Neuron (in vitro differentiated cells): ENCODE data around the gene MAN2A1.

ENCODE experiments used
- H2AFZ ChIP-seq: one replicate; pipeline ENCODE4 v1.6.1; 2013; ENCODE audit warnings: low read depth, mild to moderate bottlenecking, inconsistent platforms, low read length, moderate library complexity
- H3K27me3 ChIP-seq: one replicate; pipeline ENCODE4 v1.6.1; 2013; ENCODE audit warnings: low read length; ENCODE audit not compliant: insufficient read depth
- H3K36me3 ChIP-seq: one replicate; pipeline ENCODE4 v1.6.1; 2013; ENCODE audit warnings: low read length; ENCODE audit not compliant: insufficient read depth
- H3K4me1 ChIP-seq: one replicate; pipeline ENCODE4 v1.6.1; 2013; ENCODE audit warnings: low read length; ENCODE audit not compliant: insufficient read depth
- H3K4me3 ChIP-seq: 2 replicates; pipeline ENCODE4 v1.5.1; 2013; ENCODE audit warnings: mild to moderate bottlenecking, low read length, moderate library complexity
- H3K9me3 ChIP-seq: one replicate; pipeline ENCODE4 v1.6.1; 2013; ENCODE audit warnings: low read length

The MAN2A1 gene

DNA sequence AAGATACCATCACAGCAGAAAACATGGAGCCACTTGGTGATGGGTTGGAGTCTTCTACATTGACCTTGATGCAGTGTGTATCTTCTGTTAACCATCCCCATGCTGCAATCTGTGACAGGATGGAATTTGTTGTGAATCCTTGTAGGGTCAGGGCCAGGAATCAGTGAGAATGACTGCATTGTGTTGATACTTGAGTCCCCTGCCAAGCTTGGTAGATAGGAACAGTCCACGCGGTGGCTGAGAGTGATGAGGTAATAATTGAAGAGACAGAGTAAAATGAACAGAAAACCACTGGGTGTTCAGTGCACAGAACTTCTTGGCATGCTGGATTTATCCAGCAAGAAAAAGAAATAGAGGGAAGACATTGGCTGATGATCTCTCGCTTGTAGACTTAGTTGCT, 217.5 kb downstream of the MAN2A1 start:
- Histone ChIP-seq H2AFZ (no peak overlapping the region), H3K9me3 (no peaks in the 10 kb centered on the region), H3K4me1 (peaks cover 14% of the 10 kb centered on the region), H3K4me3 (no peak overlapping the region), H3K36me3 (no peaks in the 10 kb centered on the region), H3K27me3 (no peaks in the 10 kb centered on the region)

GRCh38 chr5:109907731-109908130, 218.0 kb downstream of the MAN2A1 start:
- H2AFZ ChIP-seq: no peak overlapping the region

DNA sequence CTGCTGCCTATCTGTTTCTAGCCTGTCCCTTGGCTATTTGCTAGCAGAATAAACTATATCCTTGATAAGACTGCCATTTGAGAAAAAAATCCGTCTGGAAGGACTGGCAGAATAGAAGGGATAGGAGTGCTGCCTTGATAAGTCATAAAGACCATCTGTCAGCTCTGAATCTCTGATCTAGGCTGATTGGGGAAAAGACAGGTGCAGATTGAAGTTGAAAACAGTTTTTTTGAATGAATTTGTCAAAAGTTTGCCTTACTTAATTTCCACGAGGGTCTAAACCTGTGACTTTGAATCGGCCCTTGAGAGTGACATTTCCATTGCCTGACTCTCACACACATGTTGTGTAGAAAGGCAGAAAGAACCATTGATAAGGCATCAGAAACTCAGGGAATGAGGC, 218.6 kb downstream of the MAN2A1 start:
- H2AFZ ChIP-seq: no peak overlapping the region
- H3K9me3 ChIP-seq: no peaks in the 10 kb centered on the region
- H3K27me3 ChIP-seq: no peaks in the 10 kb centered on the region
- no peaks in the 10 kb centered on the region for H3K36me3 ChIP-seq
- peaks cover 14% of the 10 kb centered on the region for H3K4me1 ChIP-seq
- H3K4me3 ChIP-seq: no peak overlapping the region

More at GRCh38 chr5:109907731-109908130, 218.0 kb downstream of the MAN2A1 start:
- H3K27me3 ChIP-seq: no peaks in the 10 kb centered on the region
- H3K36me3 ChIP-seq: no peaks in the 10 kb centered on the region
- no peak overlapping the region for H3K4me3 ChIP-seq
- H3K9me3 ChIP-seq: no peaks in the 10 kb centered on the region
- peaks cover 14% of the 10 kb centered on the region for H3K4me1 ChIP-seq

GRCh38 chr5:109910874-109911273, 221.1 kb downstream of the MAN2A1 start:
- no peaks in the 10 kb centered on the region for H3K27me3 ChIP-seq
- no peaks in the 10 kb centered on the region for H3K36me3 ChIP-seq
- H2AFZ ChIP-seq: no peak overlapping the region
- H3K9me3 ChIP-seq: no peaks in the 10 kb centered on the region
- H3K4me1 ChIP-seq: peaks cover 10% of the 10 kb centered on the region
- H3K4me3 ChIP-seq: no peak overlapping the region

- H3K27me3 ChIP-seq: no peaks in the 10 kb centered on the region
- H2AFZ ChIP-seq: no peak overlapping the region
- no peaks in the 10 kb centered on the region for H3K9me3 ChIP-seq
- H3K36me3 ChIP-seq: no peaks in the 10 kb centered on the region
- H3K4me3 ChIP-seq: no peak overlapping the region
- H3K4me1 ChIP-seq: peaks cover 5% of the 10 kb centered on the region
Measured at GRCh38 chr5:109911731-109912130, 222.0 kb downstream of the MAN2A1 start.

- Histone ChIP-seq H2AFZ (no peak overlapping the region), H3K9me3 (no peaks in the 10 kb centered on the region), H3K4me1 (no peaks in the 10 kb centered on the region), H3K36me3 (no peaks in the 10 kb centered on the region), H3K27me3 (no peaks in the 10 kb centered on the region), H3K4me3 (no peak overlapping the region)
Measured at GRCh38 chr5:109914906-109915305, 225.2 kb downstream of the MAN2A1 start.

GRCh38 chr5:109916481-109917153, 226.9 kb downstream of the MAN2A1 start:
- H3K4me1 ChIP-seq: no peaks in the 10 kb centered on the region
- no peaks in the 10 kb centered on the region for H3K27me3 ChIP-seq
- H3K36me3 ChIP-seq: no peaks in the 10 kb centered on the region

More at GRCh38 chr5:109916481-109917153, 226.9 kb downstream of the MAN2A1 start:
- H2AFZ ChIP-seq: no peak overlapping the region
- no peak overlapping the region for H3K4me3 ChIP-seq
- no peaks in the 10 kb centered on the region for H3K9me3 ChIP-seq
